OCI-LY3 (cell line): ENCODE results near the gene HECTD4.

Experiments used
- H2AFZ ChIP-seq: fragments of 200-600, 300-600 bp; shearing (Covaris generic); 2 replicates; pipeline ENCODE4 v1.6.0; 2014; ENCODE audit warnings: antibody characterized with exemption, low read depth, low read length
- H3K27ac ChIP-seq: fragments of 200-600, 300-600 bp; sonication (generic); 2 replicates; pipeline ENCODE4 v1.5.1; 2014; ENCODE audit warnings: mild to moderate bottlenecking, low read length, moderate library complexity, mixed read lengths
- H3K27me3 ChIP-seq: fragments of 200-600, 300-600 bp; sonication (generic); 2 replicates; pipeline ENCODE4 v1.6.1; 2014; ENCODE audit warnings: low read depth, low read length, mixed read lengths
- H3K36me3 ChIP-seq: fragments of 200-600, 300-600 bp; sonication (generic); replicated peaks from 2 replicates; pipeline ENCODE3; 2014; ENCODE audit warnings: low read depth, low read length, mixed read lengths
- H3K4me1 ChIP-seq: fragments of 300-600, 200-600 bp; sonication (generic); 2 replicates; pipeline ENCODE4 v1.6.1; 2014; ENCODE audit warnings: low read length, mixed read lengths
- H3K4me2 ChIP-seq: fragments of 200-600, 300-600 bp; sonication (generic); 2 replicates; pipeline ENCODE4 v1.6.1; 2014; ENCODE audit warnings: low read length, mixed read lengths
- H3K4me3 ChIP-seq: fragments of 300-600, 200-600 bp; sonication (generic); 2 replicates; pipeline ENCODE4 v1.5.1; 2014; ENCODE audit warnings: antibody characterized with exemption, mild to moderate bottlenecking, low read length, moderate library complexity
- H3K79me2 ChIP-seq: fragments of 300-600, 200-600 bp; shearing (Covaris generic); 2 replicates; pipeline ENCODE4 v1.6.1; 2014; ENCODE audit warnings: mild to moderate bottlenecking, low read length, mixed read lengths
- H3K9ac ChIP-seq: fragments of 300-600, 200-600 bp; shearing (Covaris generic); 2 replicates; pipeline ENCODE4 v1.6.0; 2014; ENCODE audit warnings: mild to moderate bottlenecking, low read length, moderate library complexity
- H3K9me3 ChIP-seq: fragments of 200-600, 300-600 bp; shearing (Covaris generic); 2 replicates; pipeline ENCODE4 v1.6.1; 2014; ENCODE audit warnings: low read length, mixed read lengths; ENCODE audit not compliant: insufficient read depth
- H4K20me1 ChIP-seq: fragments of 200-600, 300-600 bp; sonication (generic); 2 replicates; pipeline ENCODE4 v1.6.1; 2016; ENCODE audit warnings: low read length, mixed read lengths; ENCODE audit not compliant: insufficient read depth
- CTCF ChIP-seq: fragments of 200-600, 300-600 bp; sonication (generic); IDR thresholded peaks from 2 replicates; pipeline ENCODE4 v1.5.1; 2014; ENCODE audit warnings: antibody characterized with exemption, low read length, low read depth
- EZH2phosphoT487 ChIP-seq: fragments of 200-600 bp; shearing (Covaris generic); IDR thresholded peaks from 2 replicates; pipeline ENCODE4 v1.6.1; 2018; ENCODE audit warnings: antibody characterized with exemption, mixed run types, low read depth

Gene HECTD4

GRCh38 chr12:112309797-112310196 lies 72.4 kb downstream of the HECTD4 start:
- Histone ChIP-seq H3K36me3 (peaks cover 4% of the 10 kb centered on the region), H3K9ac (no peak overlapping the region), H3K4me1 (peaks cover 10% of the 10 kb centered on the region), H3K27ac (no peak overlapping the region), H2AFZ (no peak overlapping the region), H3K79me2 (no peaks in the 10 kb centered on the region), H3K4me3 (no peak overlapping the region), H4K20me1 (no peaks in the 10 kb centered on the region), H3K4me2 (peak overlapping the region; percentile 10; the same call in 1 of the 2 replicates), H3K9me3 (no peaks in the 10 kb centered on the region), H3K27me3 (no peaks in the 10 kb centered on the region)
- no peak for TF ChIP-seq EZH2phosphoT487
- no peak for TF ChIP-seq CTCF

GRCh38 chr12:112308652-112309051 lies 73.6 kb downstream of the HECTD4 start:
- no peak for TF ChIP-seq EZH2phosphoT487
- TF ChIP-seq CTCF, result no peak
- no peak overlapping the region for H2AFZ ChIP-seq
- no peaks in the 10 kb centered on the region for H3K27me3 ChIP-seq
- no peak overlapping the region for H3K9ac ChIP-seq
- no peak overlapping the region for H3K4me3 ChIP-seq
- no peak overlapping the region for H3K4me2 ChIP-seq
- H3K4me1 ChIP-seq, result peaks cover 12% of the 10 kb centered on the region
- H3K9me3 ChIP-seq, result no peaks in the 10 kb centered on the region
- H4K20me1 ChIP-seq, result no peaks in the 10 kb centered on the region
- no peaks in the 10 kb centered on the region for H3K79me2 ChIP-seq
- H3K27ac ChIP-seq, result no peak overlapping the region
- peaks cover 4% of the 10 kb centered on the region for H3K36me3 ChIP-seq

GRCh38 chr12:112308161-112308560 lies 74.1 kb downstream of the HECTD4 start:
- H3K79me2 ChIP-seq, result no peaks in the 10 kb centered on the region
- H4K20me1 ChIP-seq, result no peaks in the 10 kb centered on the region
- no peaks in the 10 kb centered on the region for H3K9me3 ChIP-seq
- peaks cover 4% of the 10 kb centered on the region for H3K36me3 ChIP-seq
- no peak overlapping the region for H3K4me2 ChIP-seq
- H3K27me3 ChIP-seq, result no peaks in the 10 kb centered on the region
- no peak overlapping the region for H3K9ac ChIP-seq
- no peak overlapping the region for H3K27ac ChIP-seq
- H3K4me1 ChIP-seq, result peaks cover 17% of the 10 kb centered on the region
- H3K4me3 ChIP-seq, result no peak overlapping the region
- no peak overlapping the region for H2AFZ ChIP-seq
- no peak for TF ChIP-seq EZH2phosphoT487
- TF ChIP-seq CTCF, result no peak

- H3K36me3 ChIP-seq, result peaks cover under 1% of the 10 kb centered on the region
- H3K27ac ChIP-seq, result no peak overlapping the region
- TF ChIP-seq CTCF, result no peak
- TF ChIP-seq EZH2phosphoT487, result no peak
- no peaks in the 10 kb centered on the region for H3K27me3 ChIP-seq
- no peak overlapping the region for H3K4me3 ChIP-seq
- H2AFZ ChIP-seq, result no peak overlapping the region
- no peak overlapping the region for H3K9ac ChIP-seq
- no peak overlapping the region for H3K4me2 ChIP-seq
- H4K20me1 ChIP-seq, result no peaks in the 10 kb centered on the region
- no peaks in the 10 kb centered on the region for H3K9me3 ChIP-seq
- H3K4me1 ChIP-seq, result peaks cover 24% of the 10 kb centered on the region
- no peaks in the 10 kb centered on the region for H3K79me2 ChIP-seq
Observed at GRCh38 chr12:112307317-112308011, 74.8 kb downstream of the HECTD4 start.
